Measurements from ENCODE around the gene OR2C3.
A peak's percentile ranks its signal among the peaks of the same experiment; 100 is the strongest.

Gene OR2C3

GRCh38 chr1:247561711-247562110 lies 25.5 kb upstream of the OR2C3 start:
- peaks cover 49% of the 10 kb centered on the region for H4K20me1 ChIP-seq (ENCODE audit: insufficient read depth, low read length, poor library complexity, severe bottlenecking)
- H2AFZ ChIP-seq (ENCODE audit: low read length) = no peak overlapping the region
- no peaks in the 10 kb centered on the region for H3K27me3 ChIP-seq (ENCODE audit: insufficient read depth, low read length, poor library complexity, severe bottlenecking)
- H3K9me2 ChIP-seq (replicated peaks; ENCODE audit: low read depth, low read length) = no peaks in the 10 kb centered on the region
- peaks cover 60% of the 10 kb centered on the region for H3K36me3 ChIP-seq (ENCODE audit: insufficient read depth, low read length)
- H3K9ac ChIP-seq (ENCODE audit: low read depth, low read length, poor library complexity, severe bottlenecking) = no peak overlapping the region
- H3K4me3 ChIP-seq (ENCODE audit: low read length, poor library complexity, severe bottlenecking) = no peak overlapping the region
- H3K4me2 ChIP-seq (ENCODE audit: low read depth, low read length, poor library complexity, severe bottlenecking) = peak overlapping the region; percentile 21
- no peak; the same call in 1 of the 2 replicates for TF ChIP-seq CTCF (conservative IDR thresholded peaks at IDR 0.05; ENCODE audit: low read length)
- TF ChIP-seq EZH2phosphoT487 (IDR thresholded peaks at IDR 0.05; ENCODE audit: borderline replicate concordance) = no peak
- no peaks in the 10 kb centered on the region for H3K9me3 ChIP-seq (ENCODE audit: insufficient read depth, low read depth, low read length)
- H3K79me2 ChIP-seq (ENCODE audit: insufficient read depth, low read length) = peaks cover 85% of the 10 kb centered on the region
- H3K4me1 ChIP-seq (ENCODE audit: insufficient read depth, low read length, poor library complexity, severe bottlenecking) = peaks cover 58% of the 10 kb centered on the region
- peaks cover 2% of the 10 kb centered on the region; the same call in 1 of the 2 replicates for H3F3A ChIP-seq (ENCODE audit: low read depth)

- no peaks in the 10 kb centered on the region for H3K9me2 ChIP-seq (replicated peaks; ENCODE audit: low read depth, low read length)
- H3K27me3 ChIP-seq (ENCODE audit: insufficient read depth, low read length, poor library complexity, severe bottlenecking) = no peaks in the 10 kb centered on the region
- peaks cover 85% of the 10 kb centered on the region for H4K20me1 ChIP-seq (ENCODE audit: insufficient read depth, low read length, poor library complexity, severe bottlenecking)
- peaks cover 35% of the 10 kb centered on the region for H3K36me3 ChIP-seq (ENCODE audit: insufficient read depth, low read length)
- H3K9ac ChIP-seq (ENCODE audit: low read depth, low read length, poor library complexity, severe bottlenecking) = peak overlapping the region; percentile 43
- peaks cover 4% of the 10 kb centered on the region; the same call in 1 of the 2 replicates for H3F3A ChIP-seq (ENCODE audit: low read depth)
- peaks cover 99% of the 10 kb centered on the region for H3K79me2 ChIP-seq (ENCODE audit: insufficient read depth, low read length)
- no peak overlapping the region for H2AFZ ChIP-seq (ENCODE audit: low read length)
- H3K4me2 ChIP-seq (ENCODE audit: low read depth, low read length, poor library complexity, severe bottlenecking) = peak overlapping the region; percentile 92
- H3K4me3 ChIP-seq (ENCODE audit: low read length, poor library complexity, severe bottlenecking) = peak overlapping the region; percentile 73
- H3K4me1 ChIP-seq (ENCODE audit: insufficient read depth, low read length, poor library complexity, severe bottlenecking) = peaks cover 81% of the 10 kb centered on the region
- TF ChIP-seq CTCF (conservative IDR thresholded peaks at IDR 0.05; ENCODE audit: low read length) (no peak), EZH2phosphoT487 (IDR thresholded peaks at IDR 0.05; ENCODE audit: borderline replicate concordance) (no peak)
- no peaks in the 10 kb centered on the region for H3K9me3 ChIP-seq (ENCODE audit: insufficient read depth, low read depth, low read length)
These were observed 21.9 kb upstream of the OR2C3 start for GRCh38 chr1:247557926-247558674.

GRCh38 chr1:247552231-247552630 lies 16.0 kb upstream of the OR2C3 start:
- H3K4me3 ChIP-seq (ENCODE audit: low read length, poor library complexity, severe bottlenecking) = peak overlapping the region; percentile 73
- no peaks in the 10 kb centered on the region for H3K27me3 ChIP-seq (ENCODE audit: insufficient read depth, low read length, poor library complexity, severe bottlenecking)
- H2AFZ ChIP-seq (ENCODE audit: low read length) = no peak overlapping the region
- H3K79me2 ChIP-seq (ENCODE audit: insufficient read depth, low read length) = peaks cover 89% of the 10 kb centered on the region
- H3K9ac ChIP-seq (ENCODE audit: low read depth, low read length, poor library complexity, severe bottlenecking) = peak overlapping the region; percentile 87
- H3K4me1 ChIP-seq (ENCODE audit: insufficient read depth, low read length, poor library complexity, severe bottlenecking) = peaks cover 80% of the 10 kb centered on the region
- TF ChIP-seq CTCF (conservative IDR thresholded peaks at IDR 0.05; ENCODE audit: low read length) (no peak), EZH2phosphoT487 (IDR thresholded peaks at IDR 0.05; ENCODE audit: borderline replicate concordance) (no peak)
- no peaks in the 10 kb centered on the region for H3K9me3 ChIP-seq (ENCODE audit: insufficient read depth, low read depth, low read length)
- no peaks in the 10 kb centered on the region for H3K9me2 ChIP-seq (replicated peaks; ENCODE audit: low read depth, low read length)
- H3K36me3 ChIP-seq (ENCODE audit: insufficient read depth, low read length) = peaks cover 10% of the 10 kb centered on the region
- peaks cover 4% of the 10 kb centered on the region; the same call in 1 of the 2 replicates for H3F3A ChIP-seq (ENCODE audit: low read depth)
- peak overlapping the region; percentile 92 for H3K4me2 ChIP-seq (ENCODE audit: low read depth, low read length, poor library complexity, severe bottlenecking)
- H4K20me1 ChIP-seq (ENCODE audit: insufficient read depth, low read length, poor library complexity, severe bottlenecking) = peaks cover 59% of the 10 kb centered on the region

Measured in Loucy (cell line).